Measurements from ENCODE around the gene PQBP1.

Gene PQBP1

DNA sequence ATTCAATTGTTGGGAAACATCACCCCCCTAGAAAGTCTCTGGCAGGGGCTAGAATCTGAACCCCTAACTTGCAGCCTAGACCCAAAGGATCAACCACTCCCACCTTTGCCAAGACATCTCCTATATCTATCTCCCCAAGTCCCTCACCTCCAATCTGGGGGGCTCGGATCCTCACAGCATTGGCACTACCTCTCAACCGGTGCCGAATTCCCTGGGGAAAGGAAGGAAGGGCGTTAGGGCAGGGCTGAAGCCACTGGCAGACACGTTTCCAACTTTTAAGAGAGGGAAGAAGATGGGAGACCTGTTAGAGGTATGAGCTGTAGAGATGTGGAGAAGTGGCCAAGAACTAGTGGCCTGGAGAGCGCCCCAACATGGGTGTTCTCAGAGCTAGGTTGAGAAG is 2.8 kb upstream of the PQBP1 start:
- FAIRE-seq, result no peak
- TF ChIP-seq, protein P1, sequence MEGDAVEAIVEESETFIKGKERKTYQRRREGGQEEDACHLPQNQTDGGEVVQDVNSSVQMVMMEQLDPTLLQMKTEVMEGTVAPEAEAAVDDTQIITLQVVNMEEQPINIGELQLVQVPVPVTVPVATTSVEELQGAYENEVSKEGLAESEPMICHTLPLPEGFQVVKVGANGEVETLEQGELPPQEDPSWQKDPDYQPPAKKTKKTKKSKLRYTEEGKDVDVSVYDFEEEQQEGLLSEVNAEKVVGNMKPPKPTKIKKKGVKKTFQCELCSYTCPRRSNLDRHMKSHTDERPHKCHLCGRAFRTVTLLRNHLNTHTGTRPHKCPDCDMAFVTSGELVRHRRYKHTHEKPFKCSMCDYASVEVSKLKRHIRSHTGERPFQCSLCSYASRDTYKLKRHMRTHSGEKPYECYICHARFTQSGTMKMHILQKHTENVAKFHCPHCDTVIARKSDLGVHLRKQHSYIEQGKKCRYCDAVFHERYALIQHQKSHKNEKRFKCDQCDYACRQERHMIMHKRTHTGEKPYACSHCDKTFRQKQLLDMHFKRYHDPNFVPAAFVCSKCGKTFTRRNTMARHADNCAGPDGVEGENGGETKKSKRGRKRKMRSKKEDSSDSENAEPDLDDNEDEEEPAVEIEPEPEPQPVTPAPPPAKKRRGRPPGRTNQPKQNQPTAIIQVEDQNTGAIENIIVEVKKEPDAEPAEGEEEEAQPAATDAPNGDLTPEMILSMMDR (IDR thresholded peaks at IDR 0.05; ENCODE audit: insufficient read depth, missing control alignments), result no peak

GRCh38 chrX:48896611-48897011 is 1.1 kb upstream of the PQBP1 start:
- TF ChIP-seq, protein P1 (IDR thresholded peaks at IDR 0.05; ENCODE audit: insufficient read depth, missing control alignments), result no peak
- FAIRE-seq, result no peak
- DNase-seq (ENCODE audit: insufficient read length, low spot score), result no peak

More for the DNA sequence above, 2.8 kb upstream of the PQBP1 start:
- DNase-seq (ENCODE audit: insufficient read length, low spot score), result no peak

DNA sequence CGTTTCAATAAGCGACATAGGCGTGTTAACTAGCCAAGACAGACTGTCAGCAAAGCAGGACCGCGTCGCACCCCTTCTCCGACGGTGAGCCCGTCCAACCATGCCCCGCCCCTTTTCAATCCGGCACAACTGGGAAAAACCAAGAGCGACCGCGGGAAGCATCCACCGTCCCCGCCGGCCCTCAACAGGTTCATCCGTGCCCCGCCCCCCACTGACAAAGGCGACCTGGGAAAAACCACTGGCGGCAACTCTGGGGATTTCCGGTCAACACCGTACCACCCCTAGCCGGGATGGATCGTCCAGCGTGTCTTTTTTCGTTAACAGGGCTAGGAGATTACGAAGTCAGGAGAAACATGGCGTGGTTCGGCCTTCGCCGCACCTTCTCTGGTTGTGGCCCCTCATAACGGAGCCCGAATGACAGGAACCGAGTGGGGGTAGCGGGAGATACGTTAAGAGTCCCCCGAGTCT is 539 bp upstream of the PQBP1 start:
- TF ChIP-seq, protein P1 (IDR thresholded peaks at IDR 0.05; ENCODE audit: insufficient read depth, missing control alignments), result no peak
- FAIRE-seq, result no peak
- no peak for DNase-seq (ENCODE audit: insufficient read length, low spot score)

DNA sequence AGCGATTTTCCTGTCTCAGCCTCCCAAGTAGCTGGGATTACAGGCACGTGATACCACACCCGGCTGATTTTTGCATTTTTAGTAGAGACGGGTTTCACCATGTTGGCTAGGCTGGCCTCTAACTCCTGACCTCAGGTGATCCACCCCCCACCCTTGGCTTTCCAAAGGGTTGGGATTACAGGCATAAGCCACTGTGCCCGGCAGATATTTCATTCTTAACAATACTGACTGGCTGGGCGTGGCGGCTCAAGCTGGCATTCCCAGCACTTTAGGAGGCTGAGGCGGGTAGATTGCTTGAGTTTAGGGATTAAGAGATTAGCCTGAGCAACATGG is 1.3 kb downstream of the PQBP1 start:
- no peak for FAIRE-seq
- DNase-seq (ENCODE audit: insufficient read length, low spot score), result no peak
- TF ChIP-seq, protein P1 (IDR thresholded peaks at IDR 0.05; ENCODE audit: insufficient read depth, missing control alignments), result no peak

GRCh38 chrX:48901069-48901468 is 3.3 kb downstream of the PQBP1 start:
- no peak for FAIRE-seq
- TF ChIP-seq, protein P1 (IDR thresholded peaks at IDR 0.05; ENCODE audit: insufficient read depth, missing control alignments), result no peak
- no peak for DNase-seq (ENCODE audit: insufficient read length, low spot score)

- DNase-seq (ENCODE audit: insufficient read length, low spot score) (no peak), FAIRE-seq (no peak)
- TF ChIP-seq, protein P1 (IDR thresholded peaks at IDR 0.05; ENCODE audit: insufficient read depth, missing control alignments), result no peak
Measured at GRCh38 chrX:48902135-48902534, 4.4 kb downstream of the PQBP1 start.

- TF ChIP-seq, protein P1 (IDR thresholded peaks at IDR 0.05; ENCODE audit: insufficient read depth, missing control alignments), result no peak
- FAIRE-seq, result no peak
- no peak for DNase-seq (ENCODE audit: insufficient read length, low spot score)
Measured at GRCh38 chrX:48902776-48903175, 5.0 kb downstream of the PQBP1 start.
